ENCODE data around the gene AUTS2. TPM values are rescaled to one million over a fixed set of nuclear protein-coding genes. Genes with fewer than 3 reads are reported as not detected.
A peak's percentile ranks its signal among the peaks of the same experiment; 100 is the strongest.

AUTS2 gene
- total and polyA plus RNA-seq, 2 experiments from 2014 or later: 3.0 to 4.4 TPM

GRCh38 chr7:69657331-69657730, 59.1 kb downstream of the AUTS2 start:
- Histone ChIP-seq H3K27me3 (replicated peaks; ENCODE audit: insufficient read depth) (no peaks in the 10 kb centered on the region), H3K9me2 (ENCODE audit: insufficient read depth) (no peaks in the 10 kb centered on the region), H4K20me1 (ENCODE audit: insufficient read depth) (no peaks in the 10 kb centered on the region), H3K4me2 (ENCODE audit: unreplicated experiment) (peak overlapping the region; percentile 34), H3K36me3 (ENCODE audit: low read depth) (no peaks in the 10 kb centered on the region), H3K9me3 (ENCODE audit: low read depth) (no peaks in the 10 kb centered on the region), H2AFZ (peak overlapping the region; percentile 26; the same call in 1 of the 2 replicates), H3K79me2 (ENCODE audit: insufficient read depth) (no peaks in the 10 kb centered on the region), H3F3A (ENCODE audit: insufficient read depth) (no peaks in the 10 kb centered on the region), H3K9ac (no peak overlapping the region), H3K4me3 (no peak overlapping the region), H3K27ac (no peak overlapping the region), H3K4me1 (ENCODE audit: insufficient read depth) (peaks cover 8% of the 10 kb centered on the region; the same call in 1 of the 2 replicates)
- no peak for DNase-seq
- in situ Hi-C loops (cut with MboI): no loop called here
- WGBS, 2 experiments (ENCODE audit: low coverage in 1 of 2, low lambda C conversion rate in 2 of 2, missing lambda C conversion rate in 2 of 2): 83 to 88% methylated on average over 4 of the region's 4 CpGs
- TF ChIP-seq EZH2 (IDR thresholded peaks at IDR 0.05; ENCODE audit: insufficient read depth, poor library complexity, severe bottlenecking) (no peak), EZH2phosphoT487 (IDR thresholded peaks at IDR 0.05; ENCODE audit: insufficient read depth, low read depth) (no peak)

GRCh38 chr7:69657985-69658384, 59.7 kb downstream of the AUTS2 start:
- peaks cover 8% of the 10 kb centered on the region; the same call in 1 of the 2 replicates for H3K4me1 ChIP-seq (ENCODE audit: insufficient read depth)
- no peaks in the 10 kb centered on the region for H3K36me3 ChIP-seq (ENCODE audit: low read depth)
- H3K9me2 ChIP-seq (ENCODE audit: insufficient read depth): no peaks in the 10 kb centered on the region
- H3K9ac ChIP-seq: no peak overlapping the region
- no peak overlapping the region for H3K27ac ChIP-seq
- whole genome bisulfite sequencing, 2 experiments (ENCODE audit: low coverage in 1 of 2, low lambda C conversion rate in 2 of 2, missing lambda C conversion rate in 2 of 2): 86 to 91% methylated on average over 3 of the region's 3 CpGs
- no peak overlapping the region for H3K4me3 ChIP-seq
- no peak for TF ChIP-seq EZH2 (IDR thresholded peaks at IDR 0.05; ENCODE audit: insufficient read depth, poor library complexity, severe bottlenecking)
- TF ChIP-seq EZH2phosphoT487 (IDR thresholded peaks at IDR 0.05; ENCODE audit: insufficient read depth, low read depth): no peak
- no peak overlapping the region for H3K4me2 ChIP-seq (ENCODE audit: unreplicated experiment)
- in situ Hi-C loops (cut with MboI): no loop called here
- H4K20me1 ChIP-seq (ENCODE audit: insufficient read depth): no peaks in the 10 kb centered on the region
- no peak for DNase-seq
- no peaks in the 10 kb centered on the region for H3K27me3 ChIP-seq (replicated peaks; ENCODE audit: insufficient read depth)
- no peaks in the 10 kb centered on the region for H3F3A ChIP-seq (ENCODE audit: insufficient read depth)
- no peaks in the 10 kb centered on the region for H3K79me2 ChIP-seq (ENCODE audit: insufficient read depth)
- H3K9me3 ChIP-seq (ENCODE audit: low read depth): no peaks in the 10 kb centered on the region
- no peak overlapping the region for H2AFZ ChIP-seq

- 47% methylated on average over 2 of the region's 2 CpGs for WGBS, 2 experiments (ENCODE audit: low coverage in 1 of 2, low lambda C conversion rate in 2 of 2, missing lambda C conversion rate in 2 of 2)
- H4K20me1 ChIP-seq (ENCODE audit: insufficient read depth): no peaks in the 10 kb centered on the region
- DNase-seq: peak; percentile 40
Observed at GRCh38 chr7:69659983-69660382, 61.7 kb downstream of the AUTS2 start.

GRCh38 chr7:69661342-69661741, 63.1 kb downstream of the AUTS2 start:
- no peak for DNase-seq
- WGBS, 2 experiments (ENCODE audit: low coverage in 1 of 2, low lambda C conversion rate in 2 of 2, missing lambda C conversion rate in 2 of 2): 86 to 89% methylated on average over 3 of the region's 3 CpGs
- in situ Hi-C loops (cut with MboI): no loop called here

More at GRCh38 chr7:69659983-69660382, 61.7 kb downstream of the AUTS2 start:
- Histone ChIP-seq H3K4me1 (ENCODE audit: insufficient read depth) (peaks cover 8% of the 10 kb centered on the region; the same call in 1 of the 2 replicates), H3K9me3 (ENCODE audit: low read depth) (no peaks in the 10 kb centered on the region), H3K27ac (no peak overlapping the region), H3K79me2 (ENCODE audit: insufficient read depth) (no peaks in the 10 kb centered on the region), H3K27me3 (replicated peaks; ENCODE audit: insufficient read depth) (no peaks in the 10 kb centered on the region), H3K4me3 (no peak overlapping the region), H3K36me3 (ENCODE audit: low read depth) (no peaks in the 10 kb centered on the region), H3K9ac (no peak overlapping the region), H3K9me2 (ENCODE audit: insufficient read depth) (no peaks in the 10 kb centered on the region), H2AFZ (no peak overlapping the region), H3K4me2 (ENCODE audit: unreplicated experiment) (no peak overlapping the region), H3F3A (ENCODE audit: insufficient read depth) (no peaks in the 10 kb centered on the region)
- in situ Hi-C loops (cut with MboI): no loop called here
- TF ChIP-seq EZH2phosphoT487 (IDR thresholded peaks at IDR 0.05; ENCODE audit: insufficient read depth, low read depth) (no peak), EZH2 (IDR thresholded peaks at IDR 0.05; ENCODE audit: insufficient read depth, poor library complexity, severe bottlenecking) (no peak)

More at GRCh38 chr7:69661342-69661741, 63.1 kb downstream of the AUTS2 start:
- Histone ChIP-seq H3K9ac (no peak overlapping the region), H3K36me3 (ENCODE audit: low read depth) (no peaks in the 10 kb centered on the region), H3K79me2 (ENCODE audit: insufficient read depth) (no peaks in the 10 kb centered on the region), H2AFZ (no peak overlapping the region), H3K27ac (no peak overlapping the region), H3K9me2 (ENCODE audit: insufficient read depth) (no peaks in the 10 kb centered on the region), H3K4me1 (ENCODE audit: insufficient read depth) (peaks cover 8% of the 10 kb centered on the region; the same call in 1 of the 2 replicates), H3F3A (ENCODE audit: insufficient read depth) (no peaks in the 10 kb centered on the region), H3K27me3 (replicated peaks; ENCODE audit: insufficient read depth) (no peaks in the 10 kb centered on the region), H3K9me3 (ENCODE audit: low read depth) (no peaks in the 10 kb centered on the region), H3K4me2 (ENCODE audit: unreplicated experiment) (no peak overlapping the region), H3K4me3 (no peak overlapping the region), H4K20me1 (ENCODE audit: insufficient read depth) (no peaks in the 10 kb centered on the region)
- TF ChIP-seq EZH2phosphoT487 (IDR thresholded peaks at IDR 0.05; ENCODE audit: insufficient read depth, low read depth) (no peak), EZH2 (IDR thresholded peaks at IDR 0.05; ENCODE audit: insufficient read depth, poor library complexity, severe bottlenecking) (no peak)

Data from GM23248 (cell line).